ENCODE measurements around the gene RPL32. TPM values are rescaled to one million over a fixed set of nuclear protein-coding genes. Genes with fewer than 3 reads are reported as not detected.

RPL32 gene
- total and polyA plus RNA-seq, 2 of the 4 experiments (the other 2 are of a cell fraction) = 566 to 1,856 TPM

- Histone ChIP-seq H2BK20ac (ENCODE audit: low read depth, low read length) (no peak overlapping the region), H2AK5ac (ENCODE audit: low read depth, low read length) (no peak overlapping the region), H2BK120ac (ENCODE audit: low read depth, low read length) (no peak overlapping the region), H3K36me3 (ENCODE audit: control insufficient read depth, insufficient read depth, low read length) (no peaks in the 10 kb centered on the region), H3K56ac (ENCODE audit: extremely low read depth, insufficient read depth, low read length) (no peak overlapping the region), H4K20me1 (ENCODE audit: insufficient read depth, low read length) (no peaks in the 10 kb centered on the region), H3K23ac (ENCODE audit: low read depth, low read length) (no peak overlapping the region), H2BK15ac (ENCODE audit: low read depth, low read length) (no peak overlapping the region), H3K4me1 (ENCODE audit: control insufficient read depth, insufficient read depth, low read length) (no peaks in the 10 kb centered on the region; the same call in 1 of the 2 replicates), H2AFZ (replicated peaks; ENCODE audit: low read length, poor library complexity) (no peak overlapping the region), H3K9me1 (ENCODE audit: insufficient read depth, low read length) (peaks cover 3% of the 10 kb centered on the region; the same call in 1 of the 2 replicates), H3K9me3 (ENCODE audit: control insufficient read depth, insufficient read depth, low read length) (no peaks in the 10 kb centered on the region), H3K14ac (replicated peaks; ENCODE audit: low read depth, low read length) (no peak overlapping the region), H3K18ac (ENCODE audit: low read depth, low read length) (no peak overlapping the region), H2AK9ac (replicated peaks; ENCODE audit: low read depth, low read length, poor library complexity) (no peak overlapping the region), H3K4me3 (ENCODE audit: insufficient read depth, low read depth, low read length) (no peak overlapping the region), H4K8ac (ENCODE audit: low read depth in 2 of 2, low read length in 2 of 2) (no peak overlapping the region), H3K27ac (ENCODE audit: insufficient read depth, low read length) (no peak overlapping the region), H4K91ac (ENCODE audit: insufficient read depth, low read depth, low read length) (no peak overlapping the region), H3K4ac (ENCODE audit: low read depth, low read length) (no peak overlapping the region), H3K9ac (ENCODE audit: low read depth, low read length) (no peak overlapping the region), H3K4me2 (ENCODE audit: low read depth, low read length) (no peak overlapping the region), H3K27me3 (ENCODE audit: control insufficient read depth, insufficient read depth, low read length) (peaks cover 20% of the 10 kb centered on the region), H3K79me1 (ENCODE audit: low read depth in 1 of 2, low read length in 2 of 2) (no peaks in the 10 kb centered on the region), H2BK5ac (ENCODE audit: low read depth, low read length, poor library complexity, severe bottlenecking) (no peak overlapping the region), H4K5ac (ENCODE audit: low read depth, low read length) (no peak overlapping the region)
- no peak for DNase-seq
- intact Hi-C loops (cut with micrococcal nuclease) (loop anchor here (2.0 to 10.0 kb wide), 3 partner anchors 94 to 756 kb away; no protein-coding TSS in a partner anchor), dilution Hi-C loops (cut with HindIII; ENCODE audit: low sequenced_read_pairs, unreplicated experiment) (no loop called here), in situ Hi-C loops (cut with MboI; ENCODE audit: low sequenced_read_pairs) (loop anchor here (25.0 kb wide), 1 partner anchor 753 kb away; no protein-coding TSS in a partner anchor)
- no TSS peak for BruUV-seq (replicated peaks)
- CTCF ChIA-PET = interaction anchor here (1.5 to 1.8 kb wide), 2 partner anchors 9 to 23 kb away, joined by 3 to 4 read pairs; no protein-coding TSS in a partner anchor
- WGBS, 2 experiments (ENCODE audit: extremely low coverage in 2 of 2, insufficient read length in 1 of 2) = no CpG with 5 or more reads among the region's 10 CpGs
- TF ChIP-seq POLR2A (IDR thresholded peaks at IDR 0.05; ENCODE audit: low read depth, low read length) (no peak), MAZ (IDR thresholded peaks at IDR 0.05; ENCODE audit: borderline replicate concordance, low read depth, low read length) (no peak), MAFK (IDR thresholded peaks at IDR 0.05; ENCODE audit: low read depth, low read length) (no peak), RAD21 (IDR thresholded peaks at IDR 0.05; ENCODE audit: low read length) (no peak), FOS (IDR thresholded peaks at IDR 0.05; ENCODE audit: low read depth, low read length) (no peak), CTCF (conservative IDR thresholded peaks at IDR 0.05; ENCODE audit: low read depth, low read length) (no peak), NFE2L2 (IDR thresholded peaks at IDR 0.05; ENCODE audit: low read depth, low read length) (no peak)
- POLR2A ChIA-PET (ENCODE audit: unreplicated experiment) = no interaction called here
- ATAC-seq (ENCODE audit: low read depth) = no peak
Observed at GRCh38 chr3:12890610-12891390, 49.4 kb upstream of the RPL32 start.
